ENCODE data around the gene RAMACL.

DNA sequence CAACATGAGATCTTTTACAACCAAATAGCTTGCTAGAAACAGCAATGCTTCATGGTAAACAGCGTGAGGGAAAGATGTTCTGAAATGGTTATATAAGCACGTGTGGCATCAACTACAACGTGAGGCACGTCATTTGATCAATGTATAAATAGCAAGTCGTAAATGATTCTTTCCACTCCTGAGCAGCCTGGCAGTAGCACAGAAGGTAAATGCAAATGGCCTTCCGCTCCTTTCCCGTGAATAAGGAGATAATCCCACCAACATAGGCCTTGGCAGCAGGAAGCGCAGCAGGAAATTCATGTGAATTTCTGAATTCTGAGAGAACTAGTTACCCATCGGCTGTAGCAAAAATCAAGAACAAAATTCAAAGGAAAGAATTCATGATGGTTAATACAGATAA, 23.6 kb upstream of the RAMACL start:
- TF ChIP-seq POLR2AphosphoS5 (IDR thresholded peaks at IDR 0.05), result no peak
- TF ChIP-seq, protein P1, sequence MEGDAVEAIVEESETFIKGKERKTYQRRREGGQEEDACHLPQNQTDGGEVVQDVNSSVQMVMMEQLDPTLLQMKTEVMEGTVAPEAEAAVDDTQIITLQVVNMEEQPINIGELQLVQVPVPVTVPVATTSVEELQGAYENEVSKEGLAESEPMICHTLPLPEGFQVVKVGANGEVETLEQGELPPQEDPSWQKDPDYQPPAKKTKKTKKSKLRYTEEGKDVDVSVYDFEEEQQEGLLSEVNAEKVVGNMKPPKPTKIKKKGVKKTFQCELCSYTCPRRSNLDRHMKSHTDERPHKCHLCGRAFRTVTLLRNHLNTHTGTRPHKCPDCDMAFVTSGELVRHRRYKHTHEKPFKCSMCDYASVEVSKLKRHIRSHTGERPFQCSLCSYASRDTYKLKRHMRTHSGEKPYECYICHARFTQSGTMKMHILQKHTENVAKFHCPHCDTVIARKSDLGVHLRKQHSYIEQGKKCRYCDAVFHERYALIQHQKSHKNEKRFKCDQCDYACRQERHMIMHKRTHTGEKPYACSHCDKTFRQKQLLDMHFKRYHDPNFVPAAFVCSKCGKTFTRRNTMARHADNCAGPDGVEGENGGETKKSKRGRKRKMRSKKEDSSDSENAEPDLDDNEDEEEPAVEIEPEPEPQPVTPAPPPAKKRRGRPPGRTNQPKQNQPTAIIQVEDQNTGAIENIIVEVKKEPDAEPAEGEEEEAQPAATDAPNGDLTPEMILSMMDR (IDR thresholded peaks at IDR 0.05), result no peak

Measured in sigmoid colon (tissue), 4 donors.